B cell (primary cell): ENCODE results near the gene BMPER. TPM values are rescaled to one million over a fixed set of nuclear protein-coding genes. Genes with fewer than 3 reads are reported as not detected.

Experiments
- ATAC-seq: fragments of 200-7000 bp; cut with Tn5 transposase; one replicate; pipeline ENCODE4 v1.10.0; 2021; ENCODE audit warnings: low read depth, mild to moderate bottlenecking, moderate number of reproducible peaks, moderate library complexity
- CTCF ChIA-PET: fragments of 350-600 bp; sonication (Branson Sonifier 250); formaldehyde crosslinking; loops from one replicate; lab custom pipeline; 2021; ENCODE audit warnings: antibody characterized with exemption, inconsistent platforms; lab: Charles Lee
- POLR2A ChIA-PET: fragments of 350-600 bp; sonication (Branson Sonifier 250); formaldehyde crosslinking; loops from one replicate; lab custom pipeline; 2021; ENCODE audit warnings: antibody characterized with exemption; lab: Charles Lee
- DNase-seq: peaks from one replicate; pipeline ENCODE4 v3.0.0; 2013
- H2AFZ ChIP-seq: 2 replicates; pipeline ENCODE4 v1.6.1; 2012; ENCODE audit warnings: mild to moderate bottlenecking, low read depth, low read length; ENCODE audit not compliant: insufficient read depth, poor library complexity, severe bottlenecking
- H3K27ac ChIP-seq, 2 donors: 1 replicate in 1 of 2; 2 replicates in 1 of 2; pipeline ENCODE4 v1.5.1; 2012 to 2013; ENCODE audit warnings: low read length in 2 of 2, mild to moderate bottlenecking in 2 of 2, moderate library complexity in 1 of 2
- H3K27me3 ChIP-seq, 4 experiments: fragments of 200-600 bp in 1 of 4; sonication (generic) in 1 of 4; replicated peaks in 1 of 4; 1 replicate in 2 of 4; 2 replicates in 2 of 4; pipeline versions ENCODE4 v1.6.1 to v1.7.0; 2013 to 2016; ENCODE audit warnings: low read length in 3 of 4, mild to moderate bottlenecking in 2 of 4, mixed read lengths in 1 of 4, moderate library complexity in 1 of 4; ENCODE audit not compliant: insufficient read depth in 4 of 4, control insufficient read depth in 3 of 4; ENCODE audit errors: control extremely low read depth in 1 of 4
- H3K36me3 ChIP-seq, 2 experiments: replicated peaks in 1 of 2; 1 replicate in 1 of 2; 2 replicates in 1 of 2; pipeline versions ENCODE4 v1.6.1 to v1.7.1; 2013; ENCODE audit warnings: low read length in 1 of 2; ENCODE audit not compliant: insufficient read depth in 2 of 2, control insufficient read depth in 1 of 2; ENCODE audit errors: control extremely low read depth in 1 of 2, extremely low read depth in 1 of 2
- H3K4me1 ChIP-seq, 2 donors: fragments of 200-600 bp in 1 of 2; sonication (generic) in 1 of 2; 1 replicate in 1 of 2; 2 replicates in 1 of 2; pipeline versions ENCODE4 v1.5.1 to v1.6.1; 2013 to 2017; ENCODE audit warnings: low read length in 2 of 2; ENCODE audit not compliant: control insufficient read depth in 2 of 2, insufficient read depth in 2 of 2
- H3K4me2 ChIP-seq: replicated peaks from 2 replicates; pipeline ENCODE3; 2012; ENCODE audit warnings: mild to moderate bottlenecking, low read depth, low read length; ENCODE audit not compliant: poor library complexity, severe bottlenecking
- H3K4me3 ChIP-seq, 5 experiments: fragments of 200-600 bp in 1 of 5; sonication (generic) in 1 of 5; 1 replicate in 3 of 5; 2 replicates in 2 of 5; pipeline versions ENCODE4 v1.5.1 to v1.7.0; 2011 to 2016; ENCODE audit warnings: low read length in 4 of 5, mild to moderate bottlenecking in 4 of 5, low read depth in 2 of 5, control low read depth in 1 of 5, moderate library complexity in 1 of 5; ENCODE audit not compliant: insufficient read depth in 1 of 5; ENCODE audit errors: control extremely low read depth in 1 of 5, extremely low read depth in 1 of 5
- H3K79me2 ChIP-seq: fragments of 200-600 bp; sonication (generic); one replicate; pipeline ENCODE4 v1.6.0; 2016; ENCODE audit warnings: low read length; ENCODE audit not compliant: control insufficient read depth, insufficient read depth
- H3K9ac ChIP-seq: fragments of 200-600 bp; sonication (generic); 2 replicates; pipeline ENCODE4 v1.6.1; 2017; ENCODE audit warnings: mild to moderate bottlenecking, low read length, moderate library complexity
- H3K9me3 ChIP-seq, 3 donors: one replicate each; pipeline versions ENCODE4 v1.6.1 to v1.7.1; 2013; ENCODE audit warnings: low read length in 2 of 3; ENCODE audit not compliant: control insufficient read depth in 2 of 3, insufficient read depth in 1 of 3; ENCODE audit errors: control extremely low read depth in 1 of 3
- H4K20me1 ChIP-seq: 2 replicates; pipeline ENCODE4 v1.6.0; 2012; ENCODE audit warnings: mild to moderate bottlenecking, low read length; ENCODE audit not compliant: insufficient read depth, control insufficient read depth, poor library complexity, severe bottlenecking
- H3K27ac Mint-ChIP-seq: one replicate; pipeline ENCODE4 v1.8.0; 2021; ENCODE audit warnings: mixed read lengths
- H3K27me3 Mint-ChIP-seq: one replicate; pipeline ENCODE4 v1.8.0; 2021; ENCODE audit warnings: mixed read lengths
- H3K4me1 Mint-ChIP-seq: one replicate; pipeline ENCODE4 v1.8.0; 2021; ENCODE audit warnings: mixed read lengths
- H3K4me3 Mint-ChIP-seq: one replicate; pipeline ENCODE4 v1.8.0; 2021; ENCODE audit warnings: mixed read lengths
- H3K9me3 Mint-ChIP-seq: one replicate; pipeline ENCODE4 v1.8.0; 2022; ENCODE audit warnings: mixed read lengths; ENCODE audit not compliant: insufficient read depth
- CTCF ChIP-seq: fragments of 200-600 bp; IDR thresholded peaks from one replicate; pipeline ENCODE4 v1.8.0; 2022; ENCODE audit warnings: antibody characterized with exemption, mild to moderate bottlenecking
- EZH2 ChIP-seq: IDR thresholded peaks from 2 replicates; pipeline ENCODE4 v1.6.1; 2012; ENCODE audit warnings: borderline replicate concordance, low read depth, mild to moderate bottlenecking, moderate library complexity, low read length; ENCODE audit not compliant: insufficient read depth, poor library complexity, severe bottlenecking
- WGBS: methylation state at CpG from one replicate; pipeline ENCODE4 v1.1.5; 2013; ENCODE audit warnings: missing lambda C conversion rate; ENCODE audit not compliant: insufficient coverage; 5-methylcytosine and 5-hydroxymethylcytosine counted together
- intact Hi-C: fragments of 100-400 bp; cut with micrococcal nuclease; formaldehyde crosslinking; loops from one replicate; pipeline ENCODE4 v1.10.0; 2022
- polyA minus RNA-seq: library from RNA; depleted of rRNA, polyadenylated mRNA; stranded (reverse); fragments of >200 nt; gene quantifications from 2 replicates; pipeline ENCODE4 v1.2.3, GENCODE V29; 2012
- polyA plus RNA-seq: library from polyadenylated mRNA; depleted of rRNA; stranded (reverse); fragments of >200 nt; gene quantifications from 2 replicates; pipeline ENCODE4 v1.2.3, GENCODE V29; 2012
- total RNA-seq, 2 donors: library from RNA; stranded (reverse); fragments of 120-200 nt in 1 of 2; gene quantifications; 1 replicate in 1 of 2; 2 replicates in 1 of 2; pipeline versions ENCODE4 v1.2.3 to v1.2.4, GENCODE V29; 2013 to 2022

The BMPER gene
- total RNA-seq: not detected in 2 replicates
- 0.07 TPM for total RNA-seq (2013)
- polyA plus RNA-seq: not detected in 2 replicates
- polyA minus RNA-seq: not detected in 2 replicates

- peak within 1 kb of the TSS; percentile 86 for H3K4me3 Mint-ChIP-seq
- WGBS: under 1% methylated on average over 24 of the region's 47 CpGs
- ChIA-PET POLR2A (no interaction called here), CTCF (no interaction called here)
- H3K27ac ChIP-seq: no peak within 1 kb of the TSS
- DNase-seq (peak; percentile 5), ATAC-seq (no peak)
- H3K9me3 Mint-ChIP-seq: no peaks in the 10 kb centered on the region
- H3K9ac ChIP-seq: peak within 1 kb of the TSS; percentile 54
- H3K36me3 ChIP-seq: no peaks in the 10 kb centered on the region
- no peaks in the 10 kb centered on the region for H4K20me1 ChIP-seq
- intact Hi-C loops: no loop called here
- peak within 1 kb of the TSS in 4 of 5 experiments; percentile 21 to 42 (median 36) for H3K4me3 ChIP-seq
- H3K27ac Mint-ChIP-seq: no peak within 1 kb of the TSS
- H3K4me2 ChIP-seq: peak within 1 kb of the TSS; percentile 78
- H2AFZ ChIP-seq: peak within 1 kb of the TSS; percentile 63
- peaks cover 0 to 43% (median 31%) of the 10 kb centered on the region in 4 experiments for H3K27me3 ChIP-seq
- no peak for TF ChIP-seq EZH2
- no peak for TF ChIP-seq CTCF
- H3K9me3 ChIP-seq: no peaks in the 10 kb centered on the region
- H3K4me1 Mint-ChIP-seq: peaks cover 12% of the 10 kb centered on the region
- H3K27me3 Mint-ChIP-seq: peaks cover 66% of the 10 kb centered on the region
- no peaks in the 10 kb centered on the region for H3K79me2 ChIP-seq
- peaks cover 12 to 19% of the 10 kb centered on the region in 2 donors for H3K4me1 ChIP-seq
Observed at GRCh38 chr7:33905389-33906032, at the start of gene BMPER. BMPER (plus strand) TSS chr7:33905539; CDS start chr7:33905614, 75 bp downstream.

- POLR2A ChIA-PET: no interaction called here
Observed at GRCh38 chr7:33861947-33862346, 43.4 kb upstream of the BMPER start.

More at GRCh38 chr7:33861947-33862346, 43.4 kb upstream of the BMPER start:
- no peak overlapping the region for H2AFZ ChIP-seq
- Mint-ChIP-seq H3K27ac (no peak overlapping the region), H3K4me1 (no peaks in the 10 kb centered on the region), H3K27me3 (peaks cover 16% of the 10 kb centered on the region), H3K4me3 (no peak overlapping the region), H3K9me3 (no peaks in the 10 kb centered on the region)
- no peaks in the 10 kb centered on the region for H3K79me2 ChIP-seq
- H3K9ac ChIP-seq: no peak overlapping the region
- peaks cover 0 to 4% (median 2%) of the 10 kb centered on the region in 4 experiments for H3K27me3 ChIP-seq
- intact Hi-C loops: no loop called here
- H3K27ac ChIP-seq: no peak overlapping the region
- no peak overlapping the region for H3K4me3 ChIP-seq
- TF ChIP-seq EZH2: no peak
- no peak for TF ChIP-seq CTCF
- no peaks in the 10 kb centered on the region for H3K9me3 ChIP-seq
- no peaks in the 10 kb centered on the region for H3K36me3 ChIP-seq
- H3K4me1 ChIP-seq: no peaks in the 10 kb centered on the region
- H3K4me2 ChIP-seq: no peak overlapping the region
- no peak for ATAC-seq
- no peak for DNase-seq
- CTCF ChIA-PET: no interaction called here
- no peaks in the 10 kb centered on the region for H4K20me1 ChIP-seq
